IMR-90 (cell line): ENCODE results near the gene ST6GALNAC2. TPM values are rescaled to one million over a fixed set of nuclear protein-coding genes. Genes with fewer than 3 reads are reported as not detected.

Experiments
- ATAC-seq: fragments of 200-7000 bp; cut with Tn5 transposase; 2 replicates; pipeline ENCODE4 v1.9.1; 2020; ENCODE audit warnings: low read depth, mild to moderate bottlenecking, moderate library complexity
- BruUV-seq: library from RNA; stranded (reverse); fragments of 400-500 nt; replicated peaks from 2 replicates; lab custom pipeline; 2021; lab: Mats Ljungman, UMichigan
- CTCF ChIA-PET: fragments of 300-600 bp; formaldehyde crosslinking; extraction: SDS; loops from one replicate; lab custom pipeline; 2021; ENCODE audit warnings: antibody characterized with exemption; lab: Yijun Ruan, JAX
- POLR2A ChIA-PET: fragments of 300-600 bp; sonication (Branson Sonifier 250); formaldehyde crosslinking; loops from one replicate; lab custom pipeline; 2022; ENCODE audit warnings: antibody characterized with exemption; ENCODE audit not compliant: unreplicated experiment; lab: Charles Lee
- DNase-seq: peaks from one replicate; pipeline ENCODE4 v3.0.0; 2013
- H2AFZ ChIP-seq: replicated peaks from 2 replicates; pipeline ENCODE3; 2013; ENCODE audit warnings: low read length, mild to moderate bottlenecking; ENCODE audit not compliant: poor library complexity
- H2AK5ac ChIP-seq: 2 replicates; pipeline ENCODE4 v1.6.1; 2013; ENCODE audit warnings: low read depth, low read length, inconsistent platforms
- H2AK9ac ChIP-seq: replicated peaks from 2 replicates; pipeline ENCODE3; 2013; ENCODE audit warnings: mild to moderate bottlenecking, low read depth, low read length, moderate library complexity; ENCODE audit not compliant: poor library complexity
- H2BK120ac ChIP-seq: 2 replicates; pipeline ENCODE4 v1.6.1; 2013; ENCODE audit warnings: low read depth, low read length, inconsistent platforms
- H2BK15ac ChIP-seq: 3 replicates; pipeline ENCODE4 v1.6.1; 2013; ENCODE audit warnings: low read depth, low read length, inconsistent platforms
- H2BK20ac ChIP-seq: 2 replicates; pipeline ENCODE4 v1.6.1; 2013; ENCODE audit warnings: low read depth, mild to moderate bottlenecking, inconsistent platforms, low read length, moderate library complexity
- H2BK5ac ChIP-seq: 2 replicates; pipeline ENCODE4 v1.6.1; 2013; ENCODE audit warnings: mild to moderate bottlenecking, low read depth, low read length, inconsistent platforms; ENCODE audit not compliant: poor library complexity, severe bottlenecking
- H3K14ac ChIP-seq: replicated peaks from 2 replicates; pipeline ENCODE4 v1.6.1; 2013; ENCODE audit warnings: low read depth, low read length, inconsistent platforms
- H3K18ac ChIP-seq: 2 replicates; pipeline ENCODE4 v1.6.1; 2013; ENCODE audit warnings: low read depth, low read length, control low read depth
- H3K23ac ChIP-seq: 2 replicates; pipeline ENCODE4 v1.6.1; 2013; ENCODE audit warnings: low read depth, low read length, inconsistent platforms
- H3K27ac ChIP-seq: 2 replicates; pipeline ENCODE4 v1.5.1; 2013; ENCODE audit warnings: mild to moderate bottlenecking, control low read depth, low read length; ENCODE audit not compliant: insufficient read depth
- H3K27me3 ChIP-seq: 2 replicates; pipeline ENCODE4 v1.6.1; 2013; ENCODE audit warnings: low read length; ENCODE audit not compliant: control insufficient read depth, insufficient read depth
- H3K36me3 ChIP-seq: 2 replicates; pipeline ENCODE4 v1.6.1; 2013; ENCODE audit warnings: low read length, mixed read lengths; ENCODE audit not compliant: control insufficient read depth, insufficient read depth
- H3K4ac ChIP-seq: 2 replicates; pipeline ENCODE4 v1.6.1; 2013; ENCODE audit warnings: low read depth, low read length, inconsistent platforms
- H3K4me1 ChIP-seq: 2 replicates; pipeline ENCODE4 v1.6.1; 2013; ENCODE audit warnings: low read length, mixed read lengths; ENCODE audit not compliant: control insufficient read depth, insufficient read depth
- H3K4me2 ChIP-seq: 2 replicates; pipeline ENCODE4 v1.6.1; 2013; ENCODE audit warnings: low read depth, mild to moderate bottlenecking, control low read depth, low read length, moderate library complexity
- H3K4me3 ChIP-seq: 2 replicates; pipeline ENCODE4 v1.5.1; 2013; ENCODE audit warnings: low read depth, mild to moderate bottlenecking, control low read depth, low read length, moderate library complexity; ENCODE audit not compliant: insufficient read depth
- H3K56ac ChIP-seq: 2 replicates; pipeline ENCODE4 v1.6.1; 2013; ENCODE audit warnings: low read length, inconsistent platforms; ENCODE audit not compliant: insufficient read depth; ENCODE audit errors: extremely low read depth
- H3K79me1 ChIP-seq, 2 experiments: 2 replicates each; pipeline ENCODE4 v1.6.1; 2013; ENCODE audit warnings: low read length in 2 of 2, inconsistent platforms in 1 of 2, low read depth in 1 of 2
- H3K9ac ChIP-seq: 2 replicates; pipeline ENCODE4 v1.6.1; 2013; ENCODE audit warnings: low read depth, low read length, control low read depth
- H3K9me1 ChIP-seq: 2 replicates; pipeline ENCODE4 v1.6.1; 2013; ENCODE audit warnings: low read length, inconsistent platforms; ENCODE audit not compliant: insufficient read depth
- H3K9me3 ChIP-seq: 2 replicates; pipeline ENCODE4 v1.6.1; 2013; ENCODE audit warnings: low read length; ENCODE audit not compliant: control insufficient read depth, insufficient read depth
- H4K20me1 ChIP-seq: 2 replicates; pipeline ENCODE4 v1.6.1; 2013; ENCODE audit warnings: low read length, inconsistent platforms; ENCODE audit not compliant: insufficient read depth
- H4K5ac ChIP-seq: 2 replicates; pipeline ENCODE4 v1.6.1; 2013; ENCODE audit warnings: mild to moderate bottlenecking, low read depth, low read length, control low read depth
- H4K8ac ChIP-seq, 2 experiments: 2 replicates each; pipeline ENCODE4 v1.6.1; 2013; ENCODE audit warnings: low read depth in 2 of 2, low read length in 2 of 2, control low read depth in 1 of 2, inconsistent platforms in 1 of 2
- H4K91ac ChIP-seq: 2 replicates; pipeline ENCODE4 v1.6.1; 2013; ENCODE audit warnings: low read depth, low read length, inconsistent platforms; ENCODE audit not compliant: insufficient read depth
- POLR2A ChIP-seq: IDR thresholded peaks from 2 replicates; pipeline ENCODE4 v1.6.1; 2012; ENCODE audit warnings: mild to moderate bottlenecking, low read depth, low read length
- RFX5 ChIP-seq: IDR thresholded peaks from 2 replicates; pipeline ENCODE4 v1.8.0; 2012; ENCODE audit warnings: low read depth, mild to moderate bottlenecking, low read length, moderate library complexity
- WGBS, 2 experiments: methylation state at CpG; one replicate each; pipeline versions ENCODE4 v1.1.5 to v1.1.7; 2013; ENCODE audit warnings: missing lambda C conversion rate in 2 of 2; ENCODE audit not compliant: insufficient read length in 1 of 2; ENCODE audit errors: extremely low coverage in 2 of 2; 5-methylcytosine and 5-hydroxymethylcytosine counted together
- dilution Hi-C: fragments of 300-500 bp; cut with HindIII; formaldehyde crosslinking; loops from one replicate; pipeline ENCODE4 v1.14.3; 2018; ENCODE audit warnings: low sequenced_read_pairs; ENCODE audit not compliant: unreplicated experiment
- in situ Hi-C: fragments of 300-500 bp; cut with MboI; formaldehyde crosslinking; loops from 3 replicates; pipeline ENCODE4 v1.14.3; 2019; ENCODE audit warnings: low sequenced_read_pairs, inconsistent platforms, mixed read lengths
- intact Hi-C: fragments of 100-400 bp; cut with micrococcal nuclease; formaldehyde crosslinking; loops from 2 replicates; pipeline ENCODE4 v1.10.0; 2022
- polyA plus RNA-seq, 3 experiments: library from polyadenylated mRNA; depleted of rRNA; stranded (reverse); fragments of >200 nt; gene quantifications; 2 replicates each; pipeline ENCODE4 v1.2.3, GENCODE V29; 2012; ENCODE audit warnings: low replicate concordance in 1 of 3
- total RNA-seq: library from RNA; depleted of rRNA; stranded (reverse); fragments of >200 nt; gene quantifications from 2 replicates; pipeline ENCODE4 v1.2.3, GENCODE V29; 2012

ST6GALNAC2 gene
- total and polyA plus RNA-seq, 2 of the 4 experiments (the other 2 are of a cell fraction) = 0.10 TPM; not detected in 1

DNA sequence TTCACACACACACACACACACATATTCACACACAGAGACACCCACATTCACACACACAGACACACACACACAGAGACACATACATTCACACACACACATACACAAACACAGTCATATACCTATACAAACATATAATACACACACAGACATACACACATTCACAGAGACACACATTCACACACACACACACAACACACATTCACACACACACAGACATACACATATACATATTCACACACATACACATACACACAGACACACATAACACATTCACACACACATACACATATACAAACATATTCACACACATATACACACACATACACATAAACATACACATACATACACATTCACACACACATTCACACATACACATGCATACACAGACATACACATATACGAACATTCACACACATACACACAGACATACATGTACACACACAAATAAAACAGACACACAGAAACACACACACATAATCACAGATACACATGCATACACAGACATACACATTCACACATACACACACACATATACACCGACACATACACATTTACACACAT, 37.9 kb downstream of the ST6GALNAC2 start:
- POLR2A ChIA-PET = no interaction called here
- WGBS, 2 experiments = 65% methylated on average over 2 of the region's 2 CpGs; no CpG with 5 or more reads in 1 of the 2 experiments

More for the DNA sequence above, 37.9 kb downstream of the ST6GALNAC2 start:
- H2BK15ac ChIP-seq = peak overlapping the region; percentile 39; the same call in 2 of the 3 replicates
- peak overlapping the region; percentile 60 for H2BK5ac ChIP-seq
- no peaks in the 10 kb centered on the region for H3K27me3 ChIP-seq
- BruUV-seq = no TSS peak
- dilution Hi-C loops = no loop called here
- H4K91ac ChIP-seq = no peak overlapping the region
- H3K9ac ChIP-seq = no peak overlapping the region
- no peak for DNase-seq
- H3K4ac ChIP-seq = peak overlapping the region; percentile 87
- no peak for ATAC-seq
- TF ChIP-seq POLR2A = peak; percentile 4; the same call in 1 of the 2 replicates
- no peak for TF ChIP-seq RFX5
- CTCF ChIA-PET = no interaction called here
- peak overlapping the region; percentile 67 for H3K14ac ChIP-seq
- H3K27ac ChIP-seq = no peak overlapping the region
- no peak overlapping the region for H3K4me3 ChIP-seq
- H2AK9ac ChIP-seq = no peak overlapping the region
- in situ Hi-C loops = no loop called here
- peak overlapping the region; percentile 86; the same call in 1 of the 2 replicates for H2BK20ac ChIP-seq
- intact Hi-C loops = loop anchor here (1.0 kb wide), 2 partner anchors 24 to 81 kb away; no protein-coding TSS in a partner anchor
- no peak overlapping the region; the same call in 1 of the 2 replicates for H3K18ac ChIP-seq
- H4K20me1 ChIP-seq = peaks cover 6% of the 10 kb centered on the region; the same call in 1 of the 2 replicates
- no peaks in the 10 kb centered on the region for H3K36me3 ChIP-seq
- 0 out of 2 replicates have a peak overlapping the region, but pooled peaks have one; percentile 87 for H2BK120ac ChIP-seq
- no peaks in the 10 kb centered on the region for H3K9me3 ChIP-seq
- H4K8ac ChIP-seq = peak overlapping the region in 1 of 2 experiments; percentile 47; a peak in 2 of 4 replicates
- no peak overlapping the region for H3K4me2 ChIP-seq
- H3K23ac ChIP-seq = peak overlapping the region; percentile 46; the same call in 1 of the 2 replicates
- H2AFZ ChIP-seq = no peak overlapping the region
- H3K56ac ChIP-seq = no peak overlapping the region
- no peak overlapping the region for H4K5ac ChIP-seq
- H3K4me1 ChIP-seq = peaks cover 20% of the 10 kb centered on the region
- peak overlapping the region; percentile 99 for H2AK5ac ChIP-seq
- peaks cover 18% of the 10 kb centered on the region for H3K9me1 ChIP-seq
- 0 out of 4 replicates have a peak, but pooled peaks cover 0 to 12% of the 10 kb centered on the region in 2 experiments for H3K79me1 ChIP-seq
